ENCODE data around the gene NDRG2. TPM values are rescaled to one million over a fixed set of nuclear protein-coding genes. Genes with fewer than 3 reads are reported as not detected.

Gene NDRG2
- total and polyA plus RNA-seq, 10 donors: 72.4 to 335 (median 201) TPM

DNA sequence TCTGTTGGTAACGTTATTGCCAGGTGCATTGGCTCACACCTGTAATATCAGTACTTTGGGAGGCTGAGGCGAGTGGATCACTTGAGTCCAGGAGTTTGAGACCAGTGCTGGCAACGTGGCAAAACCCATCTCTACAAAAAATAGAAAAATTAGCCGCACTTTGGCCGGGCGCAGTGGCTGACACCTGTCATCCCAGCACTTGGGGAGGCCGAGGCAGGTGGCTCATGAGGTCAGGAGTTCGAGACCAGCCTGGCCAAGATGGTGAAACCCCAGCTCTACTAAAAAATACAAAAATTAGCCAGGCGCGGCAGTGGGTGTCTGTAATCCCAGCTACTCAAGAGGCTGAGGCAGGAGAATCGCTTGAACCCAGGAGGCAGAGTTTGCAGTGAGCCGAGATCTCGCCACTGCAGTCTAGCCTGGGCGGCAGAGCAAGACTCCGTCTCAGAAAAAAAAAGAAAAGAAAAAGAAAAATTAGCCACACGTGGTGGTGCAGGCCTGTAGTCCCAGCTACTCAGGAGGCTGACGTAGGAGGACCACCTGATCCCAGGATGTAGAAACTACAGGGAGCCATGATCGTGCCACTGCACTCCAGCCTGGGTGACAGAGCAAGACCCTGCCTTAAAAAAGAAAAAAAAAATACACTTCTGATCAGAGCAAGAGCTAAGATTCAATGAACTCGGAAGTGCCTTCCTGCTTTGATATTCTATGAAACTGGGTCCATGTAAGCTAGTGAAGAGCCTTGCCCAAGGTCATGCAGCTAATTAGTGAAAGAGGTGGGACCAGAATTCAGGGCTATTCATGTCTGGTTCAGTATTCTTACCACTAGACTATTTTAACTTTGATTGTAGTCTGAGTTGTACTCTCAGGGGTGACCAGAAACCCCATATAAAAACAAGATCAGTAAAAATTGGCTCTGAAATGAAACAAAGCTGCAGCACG is 28.6 kb upstream of the NDRG2 start:
- WGBS, 5 donors: 81 to 90% (median 87%) methylated on average over 20 of the region's 20 CpGs

DNA sequence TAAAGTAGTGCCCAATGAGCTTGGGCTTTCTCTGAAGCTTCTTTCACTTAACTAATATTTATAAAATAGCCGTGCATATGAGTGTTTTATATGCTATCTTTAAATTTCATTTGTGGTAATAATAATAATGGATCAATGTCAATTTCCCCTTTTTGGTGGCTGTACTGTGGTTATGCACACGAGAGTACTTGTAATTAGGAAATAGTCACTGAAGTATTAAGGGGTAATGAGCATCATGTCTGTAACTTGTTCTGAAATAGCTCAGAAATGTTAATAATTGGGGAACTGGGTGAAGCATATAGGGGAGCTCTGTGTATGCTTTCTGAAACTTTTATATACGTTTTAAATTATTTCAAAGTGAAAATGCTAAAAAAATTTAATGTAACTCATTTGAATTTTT is 25.7 kb upstream of the NDRG2 start:
- 38 to 59% (median 53%) methylated on average over 3 of the region's 3 CpGs for WGBS, 5 donors
- intact Hi-C loops (cut with DNase I; ENCODE audit: low total_unique reads): no loop called here

More for the DNA sequence above, 28.6 kb upstream of the NDRG2 start:
- TF ChIP-seq POLR2A (IDR thresholded peaks at IDR 0.05): no peak
- TF ChIP-seq POLR2AphosphoS5 (IDR thresholded peaks at IDR 0.05): no peak
- TF ChIP-seq, protein P1, sequence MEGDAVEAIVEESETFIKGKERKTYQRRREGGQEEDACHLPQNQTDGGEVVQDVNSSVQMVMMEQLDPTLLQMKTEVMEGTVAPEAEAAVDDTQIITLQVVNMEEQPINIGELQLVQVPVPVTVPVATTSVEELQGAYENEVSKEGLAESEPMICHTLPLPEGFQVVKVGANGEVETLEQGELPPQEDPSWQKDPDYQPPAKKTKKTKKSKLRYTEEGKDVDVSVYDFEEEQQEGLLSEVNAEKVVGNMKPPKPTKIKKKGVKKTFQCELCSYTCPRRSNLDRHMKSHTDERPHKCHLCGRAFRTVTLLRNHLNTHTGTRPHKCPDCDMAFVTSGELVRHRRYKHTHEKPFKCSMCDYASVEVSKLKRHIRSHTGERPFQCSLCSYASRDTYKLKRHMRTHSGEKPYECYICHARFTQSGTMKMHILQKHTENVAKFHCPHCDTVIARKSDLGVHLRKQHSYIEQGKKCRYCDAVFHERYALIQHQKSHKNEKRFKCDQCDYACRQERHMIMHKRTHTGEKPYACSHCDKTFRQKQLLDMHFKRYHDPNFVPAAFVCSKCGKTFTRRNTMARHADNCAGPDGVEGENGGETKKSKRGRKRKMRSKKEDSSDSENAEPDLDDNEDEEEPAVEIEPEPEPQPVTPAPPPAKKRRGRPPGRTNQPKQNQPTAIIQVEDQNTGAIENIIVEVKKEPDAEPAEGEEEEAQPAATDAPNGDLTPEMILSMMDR (IDR thresholded peaks at IDR 0.05 in 8 of 11, conservative IDR thresholded peaks at IDR 0.05 in 3 of 11): no peak
- H3K9me3 ChIP-seq: no peaks in the 10 kb centered on the region
- intact Hi-C loops (cut with DNase I; ENCODE audit: low total_unique reads): no loop called here
- no peak overlapping the region for H3K4me3 ChIP-seq
- no peak for DNase-seq
- peaks cover 0 to 6% (median 0%) of the 10 kb centered on the region in 7 donors for H3K27me3 ChIP-seq (replicated peaks in 1 of 7)
- peak overlapping the region in 5 of 8 donors; percentile 35 to 67 (median 42) for H3K27ac ChIP-seq
- H3K36me3 ChIP-seq: no peaks in the 10 kb centered on the region
- peaks cover 0 to 48% (median 22%) of the 10 kb centered on the region in 6 donors for H3K4me1 ChIP-seq

DNA sequence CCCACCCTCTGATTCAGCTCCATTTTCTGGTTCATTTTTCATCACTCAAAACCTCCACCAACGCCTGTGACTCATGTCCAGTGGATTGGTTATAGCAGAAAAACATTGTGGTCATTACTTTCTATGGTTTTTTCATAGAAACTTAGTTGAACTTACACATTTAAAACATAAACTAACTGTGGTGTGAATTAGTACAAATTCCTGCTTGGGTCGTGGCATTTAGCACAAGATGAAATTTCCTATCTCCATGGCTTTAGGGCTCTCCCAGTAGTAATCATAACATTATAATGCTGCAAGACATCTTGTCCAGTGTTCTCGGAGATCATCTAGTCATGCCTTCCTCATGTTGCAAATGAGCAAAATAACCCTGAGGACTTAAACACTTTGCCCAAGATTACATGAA is 24.4 kb upstream of the NDRG2 start:
- Histone ChIP-seq H3K4me1 (peaks cover 0 to 38% (median 12%) of the 10 kb centered on the region in 6 donors), H3K27me3 (replicated peaks in 1 of 7) (peaks cover 0 to 6% (median 0%) of the 10 kb centered on the region in 7 donors), H3K36me3 (no peaks in the 10 kb centered on the region), H3K4me3 (no peak overlapping the region), H3K27ac (peak overlapping the region in 2 of 8 donors; percentile 16 to 45), H3K9me3 (no peaks in the 10 kb centered on the region)
- TF ChIP-seq, protein P1 (IDR thresholded peaks at IDR 0.05 in 8 of 11, conservative IDR thresholded peaks at IDR 0.05 in 3 of 11): no peak
- no peak for TF ChIP-seq POLR2A (IDR thresholded peaks at IDR 0.05)
- no peak for TF ChIP-seq POLR2AphosphoS5 (IDR thresholded peaks at IDR 0.05)
- intact Hi-C loops (cut with DNase I; ENCODE audit: low total_unique reads): no loop called here
- 65 to 85% (median 74%) methylated on average over 3 of the region's 3 CpGs for WGBS, 5 donors
- no peak for DNase-seq

More for the DNA sequence above, 25.7 kb upstream of the NDRG2 start:
- DNase-seq: no peak
- no peak overlapping the region for H3K4me3 ChIP-seq
- H3K9me3 ChIP-seq: no peaks in the 10 kb centered on the region
- H3K27me3 ChIP-seq (replicated peaks in 1 of 7): peaks cover 0 to 6% (median 0%) of the 10 kb centered on the region in 7 donors
- H3K4me1 ChIP-seq: peaks cover 0 to 34% (median 13%) of the 10 kb centered on the region in 6 donors
- no peak overlapping the region for H3K27ac ChIP-seq
- no peak for TF ChIP-seq POLR2A (IDR thresholded peaks at IDR 0.05)
- no peak for TF ChIP-seq POLR2AphosphoS5 (IDR thresholded peaks at IDR 0.05)
- TF ChIP-seq, protein P1 (IDR thresholded peaks at IDR 0.05 in 8 of 11, conservative IDR thresholded peaks at IDR 0.05 in 3 of 11): no peak
- no peaks in the 10 kb centered on the region for H3K36me3 ChIP-seq

DNA sequence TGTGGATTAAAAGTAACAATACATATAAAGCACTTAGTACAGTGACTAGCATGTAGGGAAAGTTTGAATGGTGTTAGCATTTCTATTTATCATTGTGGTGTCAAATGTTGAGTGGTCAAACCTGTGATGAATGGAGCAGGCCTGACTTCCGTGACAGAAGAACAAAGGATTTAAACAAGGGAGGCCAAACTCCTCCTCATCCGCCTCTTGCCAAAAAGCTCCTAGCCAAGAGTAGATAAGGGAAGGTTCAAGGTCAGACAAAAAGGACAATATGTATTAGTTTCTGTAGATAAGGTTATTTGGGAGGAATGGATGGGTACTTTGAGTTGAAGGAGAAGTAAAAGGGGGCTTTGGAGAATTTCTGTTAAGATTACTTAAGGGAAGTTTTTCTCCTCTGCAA is 23.8 kb upstream of the NDRG2 start:
- Histone ChIP-seq H3K4me3 (no peak overlapping the region), H3K27me3 (replicated peaks in 1 of 7) (peaks cover 0 to 6% (median 0%) of the 10 kb centered on the region in 7 donors), H3K9me3 (no peaks in the 10 kb centered on the region), H3K4me1 (peaks cover 0 to 38% (median 17%) of the 10 kb centered on the region in 6 donors), H3K27ac (peak overlapping the region in 4 of 8 donors; percentile 34 to 64 (median 60)), H3K36me3 (no peaks in the 10 kb centered on the region)
- no peak for DNase-seq
- WGBS, 5 donors: 79 to 82% (median 80%) methylated on average over 2 of the region's 2 CpGs
- TF ChIP-seq, protein P1 (IDR thresholded peaks at IDR 0.05 in 8 of 11, conservative IDR thresholded peaks at IDR 0.05 in 3 of 11): no peak
- TF ChIP-seq POLR2AphosphoS5 (IDR thresholded peaks at IDR 0.05) (peak in 1 of 3 donors; percentile 40), POLR2A (IDR thresholded peaks at IDR 0.05) (no peak)
- intact Hi-C loops (cut with DNase I; ENCODE audit: low total_unique reads): no loop called here

Measured in spleen (tissue), 11 donors.